ENCODE measurements around the gene CLSTN2.

CLSTN2 gene

GRCh38 chr3:140187028-140187427 lies 252.0 kb downstream of the CLSTN2 start:
- no peak for DNase-seq (ENCODE audit: low read depth)

- no peak for DNase-seq (ENCODE audit: low read depth)
Observed at GRCh38 chr3:140187656-140188221, 252.8 kb downstream of the CLSTN2 start.

GRCh38 chr3:140188285-140188684 lies 253.3 kb downstream of the CLSTN2 start:
- DNase-seq (ENCODE audit: low read depth): no peak

GRCh38 chr3:140189267-140189666 lies 254.3 kb downstream of the CLSTN2 start:
- no peak for DNase-seq (ENCODE audit: low read depth)

- DNase-seq (ENCODE audit: low read depth): no peak
Observed at GRCh38 chr3:140189976-140190375, 255.0 kb downstream of the CLSTN2 start.

- DNase-seq (ENCODE audit: low read depth): no peak
Observed at GRCh38 chr3:140196970-140197369, 262.0 kb downstream of the CLSTN2 start.

GRCh38 chr3:140198242-140198641 lies 263.3 kb downstream of the CLSTN2 start:
- DNase-seq (ENCODE audit: low read depth): no peak

- no peak for DNase-seq (ENCODE audit: low read depth)
Observed at GRCh38 chr3:140199008-140199407, 264.0 kb downstream of the CLSTN2 start.

GRCh38 chr3:140199743-140200142 lies 264.8 kb downstream of the CLSTN2 start:
- no peak for DNase-seq (ENCODE audit: low read depth)

- no peak for DNase-seq (ENCODE audit: low read depth)
Observed at GRCh38 chr3:140203510-140203909, 268.5 kb downstream of the CLSTN2 start.

- no peak for DNase-seq (ENCODE audit: low read depth)
Observed at GRCh38 chr3:140204271-140204984, 269.4 kb downstream of the CLSTN2 start.

GRCh38 chr3:140205598-140205997 lies 270.6 kb downstream of the CLSTN2 start:
- DNase-seq (ENCODE audit: low read depth): no peak

- peak; percentile 36 for DNase-seq (ENCODE audit: low read depth)
Observed at GRCh38 chr3:140206196-140207040, 271.4 kb downstream of the CLSTN2 start.

- DNase-seq (ENCODE audit: low read depth): no peak
Observed at GRCh38 chr3:140207541-140207940, 272.6 kb downstream of the CLSTN2 start.

- DNase-seq (ENCODE audit: low read depth): no peak
Observed at GRCh38 chr3:140216249-140216648, 281.3 kb downstream of the CLSTN2 start.

GRCh38 chr3:140219291-140219690 lies 284.3 kb downstream of the CLSTN2 start:
- no peak for DNase-seq (ENCODE audit: low read depth)

- DNase-seq (ENCODE audit: low read depth): no peak
Observed at GRCh38 chr3:140219923-140220452, 285.0 kb downstream of the CLSTN2 start.

GRCh38 chr3:140223197-140223596 lies 288.2 kb downstream of the CLSTN2 start:
- no peak for DNase-seq (ENCODE audit: low read depth)

- no peak for DNase-seq (ENCODE audit: low read depth)
Observed at GRCh38 chr3:140223631-140224030, 288.6 kb downstream of the CLSTN2 start.

- no peak for DNase-seq (ENCODE audit: low read depth)
Observed at GRCh38 chr3:140224307-140224706, 289.3 kb downstream of the CLSTN2 start.

GRCh38 chr3:140225996-140226395 lies 291.0 kb downstream of the CLSTN2 start:
- DNase-seq (ENCODE audit: low read depth): no peak

- no peak for DNase-seq (ENCODE audit: low read depth)
Observed at GRCh38 chr3:140233702-140234101, 298.7 kb downstream of the CLSTN2 start.

GRCh38 chr3:140234256-140234655 lies 299.3 kb downstream of the CLSTN2 start:
- no peak for DNase-seq (ENCODE audit: low read depth)

All from stromal cell of bone marrow (primary cell).